HG03354 (cell line): ENCODE results near the gene ZC3H8.
"Not testable (repeated sequence)": the region's sequence is repeated elsewhere in the genome, so short reads cannot be mapped to it uniquely, and the experiment has no call there.

Experiments
- ATAC-seq: cut with Tn5 transposase; IDR thresholded peaks from one replicate; pipeline ENCODE4 v1.9.1; 2021; ENCODE audit warnings: mild to moderate bottlenecking; ENCODE audit not compliant: unreplicated experiment, poor library complexity, severe bottlenecking

Gene ZC3H8

GRCh38 chr2:112262876-112263275, 8.0 kb upstream of the ZC3H8 start:
- ATAC-seq, result no peak

- no peak for ATAC-seq
Observed at GRCh38 chr2:112260295-112260625, 5.4 kb upstream of the ZC3H8 start.

DNA sequence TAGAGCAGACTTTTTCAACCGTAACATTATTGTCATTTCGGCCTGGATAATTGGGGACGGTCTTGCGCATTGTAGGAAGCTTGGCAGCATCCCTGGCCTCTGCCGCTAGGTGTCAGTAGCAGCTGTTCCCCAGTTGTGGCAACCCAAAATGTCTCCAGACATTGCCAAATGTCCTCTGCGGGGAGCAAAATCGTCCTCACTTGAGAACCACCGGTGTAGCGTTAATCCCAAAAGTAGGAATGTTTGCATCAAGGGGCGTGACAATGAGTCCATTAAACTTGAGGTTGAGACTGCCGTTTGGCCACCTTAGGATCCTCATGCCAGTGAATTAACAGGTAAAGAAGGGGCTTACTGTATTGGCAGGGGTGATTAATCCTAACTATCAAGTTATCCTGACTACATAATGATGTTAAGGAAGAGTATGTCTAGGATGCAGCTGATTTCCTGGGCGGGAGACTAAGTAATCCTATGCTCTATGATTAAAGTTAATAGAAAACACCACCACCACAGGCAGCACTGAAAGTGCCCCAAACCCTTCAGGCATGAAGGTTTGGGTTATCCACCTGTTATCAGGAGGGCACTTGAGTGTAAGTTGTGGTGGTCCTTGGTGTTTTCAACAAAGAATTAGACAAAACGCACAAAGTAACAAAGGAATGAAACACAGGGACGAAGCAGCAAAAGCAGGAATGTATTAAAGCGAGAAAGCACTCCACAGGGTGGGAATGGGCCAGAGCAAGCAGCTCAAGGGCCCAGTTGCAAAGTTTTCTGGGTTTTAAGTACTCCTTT, 4.9 kb upstream of the ZC3H8 start:
- peak; percentile 50 for ATAC-seq

DNA sequence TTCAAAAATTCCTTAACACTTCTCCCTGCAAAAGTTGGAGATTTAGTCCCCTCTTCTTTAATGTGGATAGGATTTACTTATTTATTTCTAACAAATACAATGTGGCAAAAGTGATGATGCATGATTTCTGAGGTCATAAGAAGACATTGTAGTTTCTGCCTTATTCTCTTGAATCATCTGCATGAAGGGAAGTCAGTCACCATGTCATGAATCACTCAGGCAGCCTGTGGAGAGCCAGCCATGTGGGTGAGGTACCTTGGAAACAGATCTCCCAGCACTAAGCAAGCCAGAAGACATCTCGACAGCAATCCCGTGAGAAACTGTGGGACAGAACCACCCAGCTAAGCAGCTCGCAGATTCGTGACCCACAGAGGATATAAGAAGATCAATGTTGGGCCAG, 2.7 kb upstream of the ZC3H8 start:
- ATAC-seq, result no peak

GRCh38 chr2:112256654-112257053, 1.8 kb upstream of the ZC3H8 start:
- no peak for ATAC-seq

GRCh38 chr2:112255875-112256274, 1.0 kb upstream of the ZC3H8 start:
- no peak for ATAC-seq

DNA sequence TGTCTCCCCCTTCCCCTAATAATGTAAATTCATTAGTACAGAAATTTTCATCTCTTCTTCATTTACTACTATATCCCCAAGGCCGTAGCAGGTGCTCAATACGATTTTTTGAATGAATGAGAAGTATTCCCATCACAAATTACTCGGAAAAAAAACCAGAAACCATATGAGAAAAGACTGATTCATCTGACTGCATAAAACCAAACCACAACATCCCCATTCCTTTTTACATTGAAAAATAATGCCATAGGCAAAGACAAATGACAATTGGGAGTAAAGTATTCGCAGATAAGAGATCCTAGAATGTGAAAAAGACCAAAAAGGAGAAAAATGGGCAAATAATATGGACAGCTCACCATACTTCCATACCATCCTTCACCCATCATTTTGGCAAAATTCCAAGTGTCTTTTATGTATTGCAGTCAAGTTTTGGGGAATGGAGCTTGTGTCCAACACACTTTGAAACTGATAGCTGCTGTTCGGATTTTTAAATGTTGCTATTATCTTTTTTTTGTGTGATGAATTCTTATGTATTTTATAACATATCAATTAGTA, 1.5 kb downstream of the ZC3H8 start:
- ATAC-seq, result no peak

GRCh38 chr2:112251271-112251670, 3.6 kb downstream of the ZC3H8 start:
- ATAC-seq, result no peak

DNA sequence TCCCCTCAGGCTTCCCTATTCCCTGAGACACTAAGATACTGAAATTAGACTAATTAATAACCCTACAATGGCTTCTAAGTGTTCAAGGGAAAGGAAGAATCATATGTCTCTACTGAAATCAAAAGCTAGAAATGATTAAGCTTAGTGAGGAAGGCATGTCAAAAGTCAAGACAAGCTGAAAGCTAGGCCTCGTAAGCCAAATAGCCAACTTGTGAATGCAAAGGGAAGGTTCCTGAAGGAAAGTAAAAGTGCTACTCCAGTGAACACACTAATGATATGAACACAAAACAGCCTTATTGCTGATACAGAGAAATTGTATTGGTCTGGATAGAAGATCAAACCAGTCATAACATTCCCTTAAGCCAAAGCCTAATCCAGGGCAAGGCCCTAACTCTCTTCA, 10.0 kb downstream of the ZC3H8 start:
- no peak for ATAC-seq

- no peak for ATAC-seq
Observed at GRCh38 chr2:112243233-112243632, 11.6 kb downstream of the ZC3H8 start.

- no peak for ATAC-seq
Observed at GRCh38 chr2:112242384-112242783, 12.5 kb downstream of the ZC3H8 start.

GRCh38 chr2:112239862-112240261, 15.0 kb downstream of the ZC3H8 start:
- no peak for ATAC-seq

DNA sequence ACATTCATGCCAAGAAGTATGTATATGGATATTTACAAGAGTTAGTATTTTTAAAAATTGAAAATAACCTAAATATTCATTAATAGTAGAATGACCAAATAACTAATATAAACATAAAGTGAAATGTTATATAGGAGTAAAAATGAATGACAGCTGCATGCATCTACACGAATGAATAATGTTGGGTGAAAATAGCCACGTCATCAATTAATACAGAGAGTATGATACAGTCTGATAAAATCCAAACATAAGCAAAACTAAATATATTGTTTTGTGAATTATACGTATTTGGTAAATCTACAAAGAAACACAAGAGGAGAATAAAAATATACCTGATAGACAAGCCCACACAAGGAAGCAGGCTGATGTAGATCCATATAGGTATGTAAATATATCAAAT, 24.5 kb downstream of the ZC3H8 start:
- ATAC-seq, result no peak

GRCh38 chr2:112229348-112229747, 25.5 kb downstream of the ZC3H8 start:
- no peak for ATAC-seq

GRCh38 chr2:112220831-112221230, 34.0 kb downstream of the ZC3H8 start:
- ATAC-seq, result no peak

DNA sequence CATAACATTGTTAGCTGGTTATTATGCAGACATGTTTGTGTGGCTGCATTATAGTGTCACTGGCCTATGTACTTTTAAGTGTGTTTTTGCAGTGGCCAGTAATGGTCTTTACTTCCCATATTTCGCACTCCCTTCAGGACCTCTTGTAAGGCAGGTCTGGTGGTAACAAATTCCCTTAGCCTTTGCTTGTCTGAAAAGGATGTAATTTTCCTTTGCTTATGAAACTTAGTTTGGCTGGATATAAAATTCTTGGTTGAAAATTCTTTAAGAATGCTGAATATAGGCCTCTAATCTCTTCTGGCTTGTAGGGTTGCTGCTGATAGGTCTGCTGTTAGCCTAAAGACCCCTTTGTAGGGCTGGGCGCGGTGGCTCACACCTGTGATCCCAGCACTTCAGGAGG, 34.7 kb downstream of the ZC3H8 start:
- no peak for ATAC-seq

- no peak for ATAC-seq
Observed at GRCh38 chr2:112217854-112218253, 37.0 kb downstream of the ZC3H8 start.

DNA sequence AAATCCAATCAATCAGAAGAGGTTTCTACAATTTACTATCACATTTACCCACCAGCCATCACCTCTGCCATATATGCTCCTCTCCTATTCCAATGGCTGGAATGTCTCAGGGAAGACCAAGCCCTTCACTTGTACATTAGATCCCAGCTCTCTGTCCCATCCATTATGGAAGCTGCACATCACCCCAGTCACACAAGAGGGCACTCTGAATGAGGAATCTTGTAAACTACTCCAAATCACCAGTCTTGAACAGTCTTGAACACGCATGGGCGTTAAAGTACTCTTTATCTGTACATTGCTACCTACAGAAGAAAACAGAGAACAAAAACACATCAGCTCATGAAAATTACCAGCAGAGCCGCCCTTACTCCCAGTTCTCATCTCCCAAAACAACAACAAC, 38.7 kb downstream of the ZC3H8 start:
- no peak for ATAC-seq

DNA sequence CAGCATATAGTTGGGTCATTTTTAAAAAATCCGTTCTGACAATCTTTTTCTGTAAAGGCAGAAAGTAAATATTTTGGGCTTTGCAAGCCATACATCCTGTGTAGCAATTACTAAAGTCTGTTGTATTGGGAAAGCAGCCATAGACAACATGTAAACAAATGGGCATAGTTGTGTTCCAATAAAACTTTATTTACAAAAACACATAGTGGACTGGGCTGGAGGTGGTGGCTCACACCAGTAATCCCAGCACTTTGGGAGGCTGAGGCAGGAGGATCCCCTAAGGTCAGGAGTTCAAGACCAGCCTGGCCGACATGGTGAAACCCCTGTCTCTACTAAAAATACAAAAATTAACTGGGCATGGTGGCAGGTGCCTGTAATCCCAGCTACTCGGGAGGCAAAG, 46.9 kb downstream of the ZC3H8 start:
- ATAC-seq, result not testable (repeated sequence)

DNA sequence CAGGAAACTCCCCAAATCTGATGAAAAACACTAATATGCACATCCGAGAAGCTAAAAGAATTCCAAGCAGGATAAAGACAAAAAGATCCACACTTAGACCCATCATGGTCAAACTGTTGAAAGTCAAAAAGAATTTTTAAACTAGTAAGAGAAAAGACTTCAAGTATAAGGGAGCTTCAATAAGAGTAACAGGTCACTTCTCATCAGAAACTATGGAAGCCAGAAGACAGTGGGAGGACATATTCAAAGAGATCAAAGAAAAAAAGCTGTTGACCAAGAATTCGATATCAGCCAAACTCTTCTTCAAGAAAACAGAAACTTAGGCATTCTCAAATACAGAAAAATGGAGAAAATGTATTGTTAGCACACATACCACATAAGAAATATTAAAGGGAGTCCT, 50.4 kb downstream of the ZC3H8 start:
- ATAC-seq, result no peak

DNA sequence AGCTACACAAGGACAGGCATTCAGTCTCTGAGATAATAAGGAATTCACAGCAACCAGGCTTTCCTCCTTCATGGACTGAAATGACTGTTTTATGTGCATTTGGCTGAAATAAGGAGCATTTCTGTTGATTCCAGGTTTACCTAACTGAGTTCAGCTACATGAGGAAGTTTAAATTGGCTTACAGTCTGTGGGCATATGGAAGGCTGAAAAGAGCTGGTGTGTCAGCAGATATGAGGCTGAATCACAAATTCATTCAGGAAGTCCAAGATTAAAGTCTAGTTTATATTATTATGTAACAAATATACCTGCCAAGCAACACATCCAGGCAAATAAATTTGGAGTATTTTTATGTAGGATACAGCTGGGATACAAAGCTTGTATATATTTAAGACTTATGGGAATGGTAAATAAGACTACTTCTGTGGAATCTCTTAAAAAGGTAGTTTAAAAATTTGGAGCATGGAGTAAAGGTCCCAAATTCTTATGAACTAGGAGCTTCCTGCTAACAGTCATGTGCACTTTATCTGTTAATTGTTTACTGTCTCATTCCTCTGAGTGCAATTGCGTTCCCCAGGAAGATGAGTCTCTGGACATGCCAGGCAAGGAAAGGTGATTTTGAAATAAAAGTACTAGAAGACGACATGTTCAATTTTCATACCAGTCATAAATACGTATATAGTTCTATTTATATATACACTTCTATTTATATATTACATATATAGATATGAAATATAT, 53.0 kb downstream of the ZC3H8 start:
- ATAC-seq, result no peak
